GM18870 (cell line): ENCODE results near the gene RNASE1.
"Not testable (repeated sequence)": the region's sequence is repeated elsewhere in the genome, so short reads cannot be mapped to it uniquely, and the experiment has no call there.

Source experiments
- ATAC-seq: cut with Tn5 transposase; IDR thresholded peaks from one replicate; pipeline ENCODE4 v1.9.1; 2021; ENCODE audit warnings: moderate library complexity; ENCODE audit not compliant: unreplicated experiment

RNASE1 gene

GRCh38 chr14:20775043-20775442 lies 27.6 kb downstream of the RNASE1 start:
- no peak for ATAC-seq

- ATAC-seq, result no peak
Measured at GRCh38 chr14:20774258-20774824, 28.3 kb downstream of the RNASE1 start.

- no peak for ATAC-seq
Measured at GRCh38 chr14:20772650-20773049, 30.0 kb downstream of the RNASE1 start.

GRCh38 chr14:20769421-20769820 lies 33.2 kb downstream of the RNASE1 start:
- ATAC-seq, result no peak

GRCh38 chr14:20768593-20768892 lies 34.1 kb downstream of the RNASE1 start:
- no peak for ATAC-seq

- no peak for ATAC-seq
Measured at GRCh38 chr14:20760950-20761349, 41.7 kb downstream of the RNASE1 start.

GRCh38 chr14:20759465-20759864 lies 43.2 kb downstream of the RNASE1 start:
- ATAC-seq, result not testable (repeated sequence)

GRCh38 chr14:20757965-20758364 lies 44.7 kb downstream of the RNASE1 start:
- ATAC-seq, result no peak

GRCh38 chr14:20755037-20755436 lies 47.6 kb downstream of the RNASE1 start:
- no peak for ATAC-seq

GRCh38 chr14:20754308-20754707 lies 48.3 kb downstream of the RNASE1 start:
- no peak for ATAC-seq

GRCh38 chr14:20751963-20752562 lies 50.6 kb downstream of the RNASE1 start:
- ATAC-seq, result no peak
